ENCODE data around the gene ATP4B.

DNA sequence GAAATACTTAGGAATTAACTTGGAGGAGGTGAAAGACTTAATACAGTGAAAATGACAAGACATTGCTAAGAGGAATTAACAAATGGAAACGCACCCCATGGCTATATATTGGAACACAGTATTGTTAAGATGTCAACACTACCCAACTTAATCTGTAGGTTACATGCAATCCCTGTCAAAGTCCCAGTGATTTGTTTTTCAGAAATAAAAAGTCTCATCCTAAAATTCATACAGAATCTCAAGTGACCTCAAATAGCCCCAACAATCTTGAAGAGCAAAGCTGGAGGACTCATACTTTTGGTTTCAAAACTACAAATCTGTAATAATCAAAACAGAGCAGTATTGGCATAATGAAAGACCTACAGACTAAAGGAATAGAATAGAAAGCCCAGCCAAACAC, 13.2 kb downstream of the ATP4B start:
- TF ChIP-seq GATA2 (IDR thresholded peaks at IDR 0.05; ENCODE audit: low read depth, low read length) (no peak), GATA3 (IDR thresholded peaks at IDR 0.05; ENCODE audit: low read depth, low read length) (no peak)
